ENCODE results near the gene C8G.

Gene C8G

DNA sequence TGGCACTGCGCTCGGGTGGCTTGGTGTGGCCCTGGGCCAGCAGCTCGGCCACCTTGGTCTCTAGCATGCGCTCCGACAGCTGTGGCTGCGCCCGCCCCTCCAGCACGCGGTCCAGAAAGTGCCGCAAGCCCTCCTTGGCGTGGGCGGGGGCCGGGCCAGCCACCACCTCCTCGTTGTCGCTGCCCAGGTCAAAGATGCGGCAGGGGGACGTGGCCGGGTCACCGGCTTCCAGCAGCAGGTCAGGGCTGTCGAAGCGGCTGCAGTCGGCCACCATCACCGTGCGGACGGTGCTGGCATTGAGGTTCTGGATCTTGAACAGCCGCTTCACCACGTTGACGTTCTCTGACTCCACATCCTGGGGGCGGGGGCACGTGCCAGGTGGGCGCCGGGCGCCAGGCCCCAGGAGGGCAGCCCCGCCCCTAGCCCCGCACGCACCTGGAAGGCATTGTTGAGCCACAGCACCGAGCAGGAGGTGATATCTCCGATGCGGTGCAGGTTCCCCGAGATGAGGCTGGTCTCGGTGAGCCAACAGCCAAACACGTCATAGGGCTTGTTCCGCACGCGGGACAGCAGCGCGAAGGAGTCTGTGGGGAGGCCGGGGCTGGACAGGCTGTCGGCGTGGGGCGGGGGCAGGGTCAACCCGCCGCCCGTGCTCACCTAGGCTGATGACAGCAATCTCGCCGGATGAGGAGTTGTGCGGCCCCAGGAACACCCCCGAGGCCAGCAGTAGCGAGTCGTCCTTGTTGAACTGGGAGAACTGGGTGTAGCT is 2.7 kb upstream of the C8G start:
- no peak for DNase-seq

DNA sequence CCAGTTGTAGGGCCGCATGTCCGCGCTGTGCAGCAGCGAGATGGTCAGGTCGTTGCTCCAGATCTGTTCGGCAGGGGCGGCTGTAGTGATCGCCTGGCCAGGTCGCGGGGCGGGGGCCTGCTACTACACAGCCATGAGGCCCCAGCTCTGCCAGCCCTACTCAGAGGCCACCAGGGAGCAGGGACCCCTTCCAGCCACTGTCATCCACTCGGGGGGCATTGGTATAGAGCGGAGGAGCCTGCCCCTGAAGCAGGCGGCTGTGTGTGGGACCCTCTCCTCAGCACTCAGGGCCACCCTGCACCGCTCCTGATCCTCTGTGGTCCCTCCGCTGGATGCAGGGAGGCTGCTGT is 2.2 kb upstream of the C8G start:
- no peak for DNase-seq

GRCh38 chr9:136943291-136944211 is 1.5 kb upstream of the C8G start:
- no peak for DNase-seq

- no peak for DNase-seq
Measured at GRCh38 chr9:136944212-136944518, 878 bp upstream of the C8G start.

- no peak for DNase-seq
Measured at GRCh38 chr9:136945333-136946227, 537 bp downstream of the C8G start.

- DNase-seq: no peak
Measured at GRCh38 chr9:136946228-136947027, 1.4 kb downstream of the C8G start.

DNA sequence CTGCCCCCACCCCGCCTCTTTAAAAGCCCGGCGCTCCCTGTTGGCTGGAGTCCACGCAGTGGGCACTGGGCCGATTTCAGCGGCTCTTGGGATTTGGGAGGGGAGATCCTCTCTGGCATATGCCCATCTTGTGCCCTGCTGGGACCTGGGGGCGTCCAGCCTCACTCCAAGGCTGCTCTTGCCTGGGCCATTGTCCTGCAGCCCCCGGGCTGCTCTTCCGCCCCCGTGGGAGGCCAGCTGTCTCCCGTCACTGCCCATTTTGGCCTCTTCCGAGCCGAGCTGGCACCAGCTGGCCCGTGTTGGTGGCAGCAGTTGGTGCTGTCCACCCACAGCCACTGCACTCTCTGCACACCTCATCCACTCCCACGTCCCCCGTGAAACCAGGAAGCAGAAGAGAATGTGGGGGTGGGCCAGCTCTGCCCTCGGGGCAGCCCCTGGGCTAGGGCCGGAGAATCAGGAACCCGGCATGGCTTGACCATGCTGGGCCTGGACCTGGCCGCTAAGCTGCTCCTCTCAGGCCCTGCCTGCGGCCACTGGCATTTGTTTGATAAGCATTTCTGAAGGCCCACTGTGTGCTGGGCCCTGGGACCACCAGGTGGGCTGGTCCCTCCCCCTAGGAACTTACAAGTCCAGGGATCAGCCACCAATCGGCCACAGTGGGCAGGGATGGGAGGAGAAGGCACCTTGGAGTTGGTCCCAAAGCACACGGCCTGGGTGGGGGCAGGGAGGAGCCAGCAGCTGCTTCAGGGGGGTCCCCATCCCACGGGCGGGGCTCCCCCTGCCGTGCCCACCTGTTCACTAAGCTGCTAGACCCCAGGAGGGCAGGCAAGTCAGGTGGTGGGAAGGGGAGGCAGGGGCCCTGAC is 2.2 kb downstream of the C8G start:
- DNase-seq: peak; percentile 32

DNA sequence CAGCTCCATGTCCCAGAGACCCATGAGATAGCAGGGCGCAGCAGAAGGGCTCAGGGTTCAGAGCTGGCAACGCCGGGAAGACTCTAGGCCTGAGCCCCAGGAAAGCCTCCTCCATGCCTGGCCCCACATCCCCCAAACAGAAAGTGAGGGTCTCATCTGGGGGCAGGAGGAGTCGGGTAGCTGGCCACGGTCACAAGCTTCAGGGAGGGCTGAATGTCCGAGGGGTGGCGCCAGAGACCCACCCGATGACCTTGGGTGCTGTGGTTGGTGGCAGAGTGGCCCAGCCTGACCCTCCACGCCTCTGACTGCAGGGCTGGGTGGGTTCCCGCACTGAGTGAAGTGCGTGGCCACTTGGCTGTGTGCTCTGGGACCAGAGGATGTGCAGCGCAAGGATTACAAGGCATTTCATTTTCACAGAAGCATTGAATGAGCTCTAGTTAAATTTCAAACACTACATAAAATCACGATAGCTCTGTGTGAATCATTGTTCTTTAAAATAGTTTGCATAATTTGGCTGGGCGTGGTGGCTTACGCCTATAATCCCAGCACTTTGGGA is 3.0 kb downstream of the C8G start:
- peak; percentile 69 for DNase-seq

DNA sequence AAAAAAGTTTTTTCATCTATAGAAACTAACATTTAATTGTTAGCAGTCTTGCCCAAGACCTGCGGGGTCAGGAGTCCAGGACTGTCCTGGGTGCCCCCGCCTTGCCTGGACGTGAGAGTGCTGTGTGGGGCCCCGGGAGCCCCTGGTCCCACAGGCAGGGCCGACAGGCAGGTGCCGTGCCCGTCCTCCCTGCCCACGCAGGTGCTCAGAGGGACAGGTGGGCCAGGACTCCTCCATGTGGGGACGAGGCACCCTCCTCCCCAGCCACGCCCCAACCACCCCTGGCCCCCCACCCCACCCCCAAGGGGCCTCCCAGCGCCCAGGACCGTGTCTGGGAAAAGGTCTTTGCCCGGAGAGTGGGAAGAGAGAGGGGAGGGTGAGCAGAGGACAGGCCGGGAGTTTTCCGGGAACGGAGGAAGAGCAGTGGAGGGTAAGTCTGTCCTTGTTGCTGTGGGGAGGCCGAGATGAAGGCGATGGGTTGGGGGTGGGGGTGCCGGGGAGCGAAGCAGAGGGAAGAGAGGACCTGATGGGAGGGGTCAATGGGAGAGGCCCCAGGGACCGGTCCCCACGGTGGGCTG is 4.3 kb downstream of the C8G start:
- DNase-seq: no peak

DNA sequence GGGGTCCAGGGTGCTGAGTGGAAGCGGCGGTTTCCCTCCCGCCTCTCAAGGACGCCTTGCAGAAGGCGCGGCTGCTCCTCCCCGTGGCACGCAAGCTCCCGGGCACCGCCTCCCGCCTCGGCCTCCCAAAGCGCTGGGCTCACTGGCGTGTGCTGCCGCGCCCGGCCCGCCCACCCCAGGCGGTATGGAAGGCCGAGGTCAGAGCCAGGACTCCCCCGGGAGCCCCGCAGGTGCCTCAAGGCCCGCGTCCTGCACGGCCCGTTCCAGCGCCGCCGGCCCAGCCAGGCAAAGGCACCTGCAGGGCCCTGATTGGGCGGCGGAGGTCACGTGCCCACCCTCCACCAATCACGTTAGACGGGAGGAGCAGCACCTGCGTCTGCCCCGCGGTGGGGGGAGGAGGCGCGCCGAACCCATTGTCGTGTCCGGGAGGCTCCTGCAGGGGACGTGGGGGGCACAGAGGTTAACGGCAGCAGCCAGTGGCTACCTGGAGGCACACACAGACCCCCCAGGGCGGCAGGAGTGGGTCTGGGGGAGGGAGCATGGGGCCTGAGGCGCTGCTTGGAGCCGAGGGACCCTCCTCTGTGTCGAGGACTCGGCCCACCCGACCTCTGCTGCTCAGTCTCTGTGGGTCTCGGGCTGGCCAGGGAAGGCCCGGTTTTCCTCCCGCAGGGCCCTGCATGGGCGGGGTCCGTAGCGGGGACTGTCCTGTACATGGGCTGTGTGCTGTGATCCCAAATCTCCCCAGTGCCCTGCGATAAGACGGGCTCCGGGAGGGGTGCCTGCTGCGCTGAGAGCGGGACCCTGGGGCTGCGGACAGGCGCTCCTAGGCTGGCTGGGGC is 5.0 kb downstream of the C8G start:
- peak; percentile 95 for DNase-seq

DNA sequence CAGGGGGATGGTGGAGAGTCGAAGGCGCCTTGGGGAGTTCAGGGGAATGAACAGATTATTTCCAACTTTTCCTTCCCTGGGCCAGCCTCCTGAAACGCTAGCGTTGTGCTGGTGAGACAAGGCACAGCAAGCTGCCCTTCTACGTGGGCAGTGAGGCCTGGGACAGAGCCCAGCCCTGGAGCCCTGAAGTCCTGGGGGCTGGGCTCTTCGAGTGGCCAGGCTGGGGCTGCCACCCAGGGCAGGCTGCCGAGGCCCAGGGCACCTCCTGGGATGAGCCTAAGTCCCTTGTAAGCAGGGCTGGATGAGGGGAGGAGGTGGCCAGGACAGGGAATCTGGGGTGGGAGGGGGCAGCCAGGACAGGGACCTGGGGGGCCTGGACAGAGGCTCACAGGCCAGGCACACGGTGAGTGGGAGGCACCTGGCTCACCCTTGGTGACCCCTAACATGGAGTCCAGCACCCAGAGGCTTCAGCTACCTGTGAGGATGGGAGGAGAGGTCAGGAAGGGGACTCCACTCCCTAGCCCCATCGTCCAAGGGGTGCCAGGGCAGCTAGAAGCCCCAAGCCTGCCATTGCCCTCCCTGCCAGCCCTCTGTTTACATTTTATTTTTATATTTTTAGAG is 5.7 kb downstream of the C8G start:
- no peak for DNase-seq

- no peak for DNase-seq
Measured at GRCh38 chr9:136951541-136952320, 6.7 kb downstream of the C8G start, which contains the start of gene LCN12. Gene LCN12, plus strand, starts transcription at chr9:136952273. Its CDS starts 55 bp downstream, at chr9:136952328.

DNA sequence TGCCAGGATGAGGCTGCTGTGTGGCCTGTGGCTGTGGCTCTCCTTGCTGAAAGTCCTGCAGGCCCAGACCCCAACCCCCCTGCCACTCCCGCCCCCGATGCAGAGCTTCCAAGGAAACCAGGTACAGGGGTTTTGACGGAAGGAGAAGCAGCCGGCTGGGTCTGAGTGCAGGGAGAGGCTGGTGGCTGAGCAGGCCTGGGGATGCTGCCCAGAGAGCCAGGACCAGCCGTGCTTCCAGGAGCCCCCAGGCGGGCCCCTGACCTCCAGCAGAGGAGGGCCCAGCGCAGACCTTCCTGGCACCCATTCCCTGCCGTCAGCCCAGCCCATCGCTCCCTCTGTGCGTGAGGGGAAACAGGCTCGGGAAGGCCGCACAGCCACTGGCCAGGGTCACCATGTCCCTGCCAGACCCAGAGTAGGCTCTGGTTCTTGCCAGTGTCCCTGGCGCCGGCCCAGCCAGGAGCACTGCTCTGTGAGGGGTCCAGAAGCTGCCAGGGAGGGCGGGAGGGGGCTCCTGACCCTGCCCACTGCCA is 7.3 kb downstream of the C8G start:
- DNase-seq: peak; percentile 63

DNA sequence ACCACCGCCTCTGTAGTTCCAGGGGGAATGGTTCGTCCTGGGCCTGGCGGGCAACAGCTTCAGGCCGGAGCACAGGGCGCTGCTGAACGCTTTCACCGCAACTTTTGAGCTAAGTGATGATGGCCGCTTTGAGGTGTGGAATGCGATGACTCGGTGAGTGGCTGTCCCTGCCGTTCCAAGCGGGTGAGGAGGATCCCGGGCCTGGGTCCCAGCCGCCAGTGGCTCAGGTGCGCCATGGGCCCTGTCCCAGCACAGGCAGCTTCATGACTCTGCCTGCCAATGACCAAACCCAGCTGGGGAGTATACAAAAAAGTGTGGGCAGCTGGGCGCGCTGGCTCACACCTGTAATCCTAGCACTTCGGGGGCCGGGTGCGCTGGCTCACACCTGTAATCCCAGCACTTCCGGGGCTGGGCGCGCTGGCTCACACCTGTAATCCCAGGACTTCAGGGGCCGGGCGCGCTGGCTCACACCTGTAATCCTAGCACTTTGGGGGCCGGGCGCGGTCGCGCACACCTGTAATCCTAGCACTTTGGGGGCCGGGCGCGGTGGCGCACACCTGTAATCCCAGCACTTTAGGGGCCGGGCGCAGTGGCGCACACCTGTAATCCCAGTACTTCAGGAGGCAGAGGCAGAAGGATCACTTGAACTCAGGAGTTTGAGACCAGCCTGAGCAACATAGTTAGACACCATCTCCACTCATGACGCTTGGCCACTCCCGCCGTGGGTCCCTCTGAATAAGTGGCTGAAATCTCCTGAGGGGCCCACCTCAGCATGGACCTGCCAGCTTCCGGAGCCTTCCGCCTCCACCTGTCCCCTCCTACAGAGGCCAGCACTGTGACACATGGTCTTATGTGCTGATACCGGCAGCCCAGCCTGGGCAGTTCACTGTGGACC is 8.1 kb downstream of the C8G start:
- DNase-seq: no peak

DNA sequence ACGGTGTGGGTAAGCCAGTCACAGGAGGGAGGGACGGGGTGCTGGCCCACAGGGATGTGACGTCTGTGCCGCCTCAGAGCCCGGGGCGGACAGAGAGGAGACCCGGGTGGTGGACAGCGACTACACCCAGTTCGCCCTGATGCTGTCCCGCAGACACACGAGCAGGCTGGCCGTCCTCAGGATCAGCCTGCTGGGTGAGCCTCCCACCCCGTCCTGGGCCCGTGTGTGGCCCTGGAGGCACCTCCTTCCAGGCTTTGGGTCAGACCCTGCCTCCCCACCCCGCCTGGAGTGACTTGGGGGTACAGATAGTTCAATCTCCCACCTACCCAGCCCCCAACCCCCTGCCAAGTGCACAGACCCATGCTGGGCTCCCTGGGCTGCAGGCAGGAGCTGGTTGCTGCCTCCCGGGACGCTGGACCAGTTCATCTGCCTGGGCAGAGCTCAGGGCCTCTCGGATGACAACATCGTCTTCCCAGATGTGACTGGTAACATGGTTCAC is 8.8 kb downstream of the C8G start:
- no peak for DNase-seq

GRCh38 chr9:136954270-136955083 is 9.4 kb downstream of the C8G start:
- DNase-seq: no peak
